Right lobe of liver (tissue), 6 donors: Measurements from ENCODE around the gene FCRLA. TPM values are rescaled to one million over a fixed set of nuclear protein-coding genes. Genes with fewer than 3 reads are reported as not detected.

ENCODE experiments used
- ATAC-seq, 4 donors: fragments of 200-7000 bp; cut with Tn5 transposase; one replicate each; pipeline ENCODE4 v1.9.1; 2020; ENCODE audit warnings: mild to moderate bottlenecking in 4 of 4, moderate library complexity in 4 of 4
- DNase-seq, 3 donors: peaks; one replicate each; pipeline ENCODE4 v3.0.0-alpha.2; 2020
- H3K27ac ChIP-seq, 3 donors: fragments of 200-600 bp; one replicate each; pipeline ENCODE4 v1.8.0; 2022
- H3K27me3 ChIP-seq, 2 donors: fragments of 200-600 bp; one replicate each; pipeline ENCODE4 v1.8.0; 2022
- H3K36me3 ChIP-seq, 4 donors: fragments of 200-600 bp; sonication (generic) in 1 of 4; one replicate each; pipeline versions ENCODE4 v1.5.1 to v1.8.0; 2017 to 2022; ENCODE audit warnings: control low read depth in 1 of 4
- H3K4me1 ChIP-seq, 4 donors: fragments of 200-600 bp; sonication (generic) in 1 of 4; one replicate each; pipeline versions ENCODE4 v1.5.1 to v1.8.0; 2017 to 2022; ENCODE audit warnings: control low read depth in 1 of 4
- H3K4me3 ChIP-seq, 3 donors: fragments of 200-600 bp; one replicate each; pipeline ENCODE4 v1.8.0; 2022
- H3K9me3 ChIP-seq, 4 donors: fragments of 200-600 bp; sonication (generic) in 1 of 4; one replicate each; pipeline versions ENCODE4 v1.5.1 to v1.8.0; 2017 to 2022; ENCODE audit warnings: control low read depth in 1 of 4
- CTCF ChIP-seq, 4 donors: fragments of 200-600 bp in 3 of 4; fragments of 450-650 bp in 1 of 4; IDR thresholded peaks; one replicate each; pipeline versions ENCODE4 v1.5.1 to v1.8.0; 2016 to 2022; ENCODE audit warnings: antibody characterized with exemption in 4 of 4, mild to moderate bottlenecking in 2 of 4
- POLR2A ChIP-seq: fragments of 450-650 bp; IDR thresholded peaks from one replicate; pipeline ENCODE4 v1.6.1; 2017; ENCODE audit warnings: antibody characterized with exemption, mild to moderate bottlenecking
- WGBS: methylation state at CpG from one replicate; pipeline ENCODE4 v1.1.6; 2018; ENCODE audit warnings: low coverage, low lambda C conversion rate; ENCODE audit not compliant: insufficient coverage; ENCODE audit errors: missing lambda C conversion rate; 5-methylcytosine and 5-hydroxymethylcytosine counted together
- intact Hi-C, 2 donors: fragments of 100-400 bp; cut with DNase I; formaldehyde crosslinking; loops; one replicate each; pipeline versions ENCODE4 v1.11.2 to v1.14.1; 2022
- total RNA-seq, 6 experiments: library from RNA; depleted of rRNA in 2 of 6; stranded (reverse); fragments of >200 nt in 2 of 6; fragmentation: NEBNext Ultra II Directional in 3 of 6; extraction: Animal tissue kit (Norgen Biotek cat#: 25700) in 3 of 6; gene quantifications; one replicate each; pipeline versions ENCODE4 v1.1.0 to v1.2.4, GENCODE V29; 2016 to 2023
- donor health status: DM: no; HTN: yes; CAD: no.
- donor health status: DM: no; HTN: no; CAD: no.
- donor health status: DM: no; HTN: no; CAD: no.
- donor health status: DM: no; HTN: yes; CAD: no.
- donor health status: DM: no; HTN: yes; CAD: no.

Gene FCRLA
- total RNA-seq, 6 experiments from 2014 or later: 0.20 TPM; not detected in 5

- Histone ChIP-seq H3K4me1 (no peaks in the 10 kb centered on the region), H3K4me3 (no peak overlapping the region), H3K27ac (no peak overlapping the region), H3K9me3 (no peaks in the 10 kb centered on the region), H3K27me3 (no peaks in the 10 kb centered on the region), H3K36me3 (no peaks in the 10 kb centered on the region)
- ATAC-seq: no peak
- intact Hi-C loops: no loop called here
- no peak for TF ChIP-seq POLR2A
- TF ChIP-seq CTCF (IDR thresholded peaks at IDR 0.05): no peak
- no peak for DNase-seq
- WGBS: 100% methylated on average over 2 of the region's 4 CpGs
Observed at GRCh38 chr1:161705537-161705936, 1.5 kb upstream of the FCRLA start.

DNA sequence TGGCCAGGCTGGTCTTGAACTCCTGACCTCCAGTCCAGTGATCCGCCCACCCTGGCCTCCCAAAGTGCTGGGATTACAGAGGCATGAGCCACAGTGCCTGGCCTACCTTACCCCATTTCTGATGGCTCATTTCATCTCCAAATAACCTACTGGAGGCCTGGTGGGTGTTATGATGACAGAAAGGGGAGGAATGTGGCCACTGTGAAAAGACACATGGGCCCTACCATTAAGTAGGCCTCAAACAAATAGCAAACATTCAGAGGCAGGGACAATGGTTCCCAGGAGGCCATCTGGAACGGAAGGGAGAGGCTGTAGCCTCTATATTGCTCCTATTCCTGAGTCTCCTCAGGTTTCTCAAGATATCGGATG lies 932 bp upstream of the FCRLA start:
- no peak for ATAC-seq
- intact Hi-C loops: no loop called here

GRCh38 chr1:161707503-161707902 lies 474 bp downstream of the FCRLA start:
- H3K36me3 ChIP-seq: no peaks in the 10 kb centered on the region
- intact Hi-C loops: no loop called here
- no peak overlapping the region for H3K4me3 ChIP-seq
- 87% methylated on average over 2 of the region's 2 CpGs for WGBS
- H3K4me1 ChIP-seq: no peaks in the 10 kb centered on the region
- H3K27me3 ChIP-seq: no peaks in the 10 kb centered on the region
- TF ChIP-seq CTCF (IDR thresholded peaks at IDR 0.05) (no peak), POLR2A (no peak)
- no peak for ATAC-seq
- no peak for DNase-seq
- no peak overlapping the region for H3K27ac ChIP-seq
- no peaks in the 10 kb centered on the region for H3K9me3 ChIP-seq

More for the DNA sequence above, 932 bp upstream of the FCRLA start:
- H3K9me3 ChIP-seq: no peaks in the 10 kb centered on the region
- no peak overlapping the region for H3K27ac ChIP-seq
- no peak for DNase-seq
- WGBS: 59% methylated on average over 3 of the region's 3 CpGs
- H3K4me1 ChIP-seq: no peaks in the 10 kb centered on the region
- no peaks in the 10 kb centered on the region for H3K27me3 ChIP-seq
- TF ChIP-seq CTCF (IDR thresholded peaks at IDR 0.05) (no peak), POLR2A (no peak)
- H3K36me3 ChIP-seq: no peaks in the 10 kb centered on the region
- H3K4me3 ChIP-seq: no peak overlapping the region

DNA sequence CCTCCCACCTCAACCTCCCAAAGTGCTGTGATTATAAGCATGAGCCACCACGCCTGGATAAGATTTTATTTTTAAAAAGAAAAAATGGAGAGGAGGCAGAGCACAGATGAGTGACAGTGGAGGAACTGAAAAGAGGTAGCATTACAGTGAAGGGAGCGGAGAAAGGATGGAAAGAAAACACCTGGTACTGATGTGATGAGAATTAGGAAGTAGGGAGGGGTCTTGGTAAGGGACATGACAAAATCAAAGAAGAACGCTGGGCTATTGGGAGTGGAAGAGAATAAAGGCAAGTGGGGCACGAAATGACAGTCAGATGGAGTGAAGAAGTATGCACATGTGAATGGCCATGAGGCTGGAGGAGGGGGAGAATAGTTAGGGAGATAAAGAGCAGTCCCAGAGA lies 2.3 kb downstream of the FCRLA start:
- no peak overlapping the region for H3K27ac ChIP-seq
- H3K9me3 ChIP-seq: no peaks in the 10 kb centered on the region
- ATAC-seq (no peak), DNase-seq (no peak)
- intact Hi-C loops: no loop called here
- H3K4me3 ChIP-seq: no peak overlapping the region
- 66% methylated on average over 4 of the region's 4 CpGs for WGBS
- no peak for TF ChIP-seq POLR2A
- TF ChIP-seq CTCF (IDR thresholded peaks at IDR 0.05): no peak
- no peaks in the 10 kb centered on the region for H3K4me1 ChIP-seq
- H3K27me3 ChIP-seq: no peaks in the 10 kb centered on the region
- no peaks in the 10 kb centered on the region for H3K36me3 ChIP-seq

- H3K27ac ChIP-seq: no peak overlapping the region
- no peaks in the 10 kb centered on the region for H3K36me3 ChIP-seq
- intact Hi-C loops: no loop called here
- TF ChIP-seq CTCF (IDR thresholded peaks at IDR 0.05) (no peak), POLR2A (no peak)
- no peaks in the 10 kb centered on the region for H3K4me1 ChIP-seq
- DNase-seq (no peak), ATAC-seq (no peak)
- 73% methylated on average over 4 of the region's 4 CpGs for WGBS
- no peaks in the 10 kb centered on the region for H3K27me3 ChIP-seq
- no peaks in the 10 kb centered on the region for H3K9me3 ChIP-seq
- H3K4me3 ChIP-seq: no peak overlapping the region
Observed at GRCh38 chr1:161710560-161710959, 3.5 kb downstream of the FCRLA start.
